Progenitor cell of endocrine pancreas (in vitro differentiated cells): ENCODE results near the gene ORM2. TPM values are rescaled to one million over a fixed set of nuclear protein-coding genes. Genes with fewer than 3 reads are reported as not detected.

Experiments used
- DNase-seq: peaks from one replicate; pipeline ENCODE4 v3.0.0; 2021; ENCODE audit warnings: low spot score; ENCODE audit not compliant: unreplicated experiment
- H3K27ac Mint-ChIP-seq: 2 replicates; pipeline ENCODE4 v1.8.0; 2021; ENCODE audit warnings: mild to moderate bottlenecking, moderate library complexity, mixed read lengths
- H3K27me3 Mint-ChIP-seq: 2 replicates; pipeline ENCODE4 v1.8.0; 2021; ENCODE audit warnings: mixed read lengths
- H3K36me3 Mint-ChIP-seq: 2 replicates; pipeline ENCODE4 v1.8.0; 2022; ENCODE audit warnings: mixed read lengths; ENCODE audit not compliant: insufficient read depth
- H3K4me1 Mint-ChIP-seq: 2 replicates; pipeline ENCODE4 v1.8.0; 2021; ENCODE audit warnings: low read depth, mixed read lengths
- H3K4me3 Mint-ChIP-seq: 2 replicates; pipeline ENCODE4 v1.8.0; 2021; ENCODE audit warnings: low read depth, mild to moderate bottlenecking, moderate library complexity, mixed read lengths
- H3K9me3 Mint-ChIP-seq: 2 replicates; pipeline ENCODE4 v1.8.0; 2021; ENCODE audit warnings: low read depth, mixed read lengths
- total RNA-seq: library from RNA; stranded (reverse); gene quantifications from 2 replicates; pipeline ENCODE4 v1.2.1, GENCODE V29; 2021
- TF ChIP-seq, protein P1 (sequence below): fragments of 200-600 bp; sonication (generic); IDR thresholded peaks from one replicate; pipeline ENCODE4 v1.5.0; 2021; ENCODE audit warnings: antibody characterized with exemption, mild to moderate bottlenecking; ENCODE audit not compliant: unreplicated experiment

Gene ORM2
- total RNA-seq, 1 donor from 2014 or later: 5.4 TPM

DNA sequence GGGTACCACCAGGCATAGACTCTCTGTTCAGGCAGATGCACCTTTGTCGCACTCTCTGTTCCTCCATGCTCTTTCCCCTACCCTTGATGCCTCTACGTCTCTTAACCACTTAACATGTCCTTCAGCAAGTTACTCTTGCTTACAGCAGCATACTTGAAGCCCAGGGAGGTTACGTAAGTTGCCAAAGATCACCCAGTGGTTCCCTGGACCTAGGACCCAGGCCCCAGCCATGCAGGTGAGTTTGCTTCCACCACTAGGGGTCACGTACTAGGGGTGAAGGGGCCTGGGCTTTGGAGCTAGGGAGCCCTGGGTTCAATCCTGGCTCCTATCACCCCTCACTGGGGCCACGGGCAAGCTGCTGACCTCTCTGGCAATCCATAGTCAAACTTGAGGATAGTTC is 49.2 kb downstream of the ORM2 start:
- no peak overlapping the region for H3K4me3 Mint-ChIP-seq
- no peak for DNase-seq
- peaks cover 7% of the 10 kb centered on the region for H3K36me3 Mint-ChIP-seq
- TF ChIP-seq, protein P1, sequence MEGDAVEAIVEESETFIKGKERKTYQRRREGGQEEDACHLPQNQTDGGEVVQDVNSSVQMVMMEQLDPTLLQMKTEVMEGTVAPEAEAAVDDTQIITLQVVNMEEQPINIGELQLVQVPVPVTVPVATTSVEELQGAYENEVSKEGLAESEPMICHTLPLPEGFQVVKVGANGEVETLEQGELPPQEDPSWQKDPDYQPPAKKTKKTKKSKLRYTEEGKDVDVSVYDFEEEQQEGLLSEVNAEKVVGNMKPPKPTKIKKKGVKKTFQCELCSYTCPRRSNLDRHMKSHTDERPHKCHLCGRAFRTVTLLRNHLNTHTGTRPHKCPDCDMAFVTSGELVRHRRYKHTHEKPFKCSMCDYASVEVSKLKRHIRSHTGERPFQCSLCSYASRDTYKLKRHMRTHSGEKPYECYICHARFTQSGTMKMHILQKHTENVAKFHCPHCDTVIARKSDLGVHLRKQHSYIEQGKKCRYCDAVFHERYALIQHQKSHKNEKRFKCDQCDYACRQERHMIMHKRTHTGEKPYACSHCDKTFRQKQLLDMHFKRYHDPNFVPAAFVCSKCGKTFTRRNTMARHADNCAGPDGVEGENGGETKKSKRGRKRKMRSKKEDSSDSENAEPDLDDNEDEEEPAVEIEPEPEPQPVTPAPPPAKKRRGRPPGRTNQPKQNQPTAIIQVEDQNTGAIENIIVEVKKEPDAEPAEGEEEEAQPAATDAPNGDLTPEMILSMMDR: no peak
- H3K4me1 Mint-ChIP-seq: no peaks in the 10 kb centered on the region
- no peaks in the 10 kb centered on the region for H3K9me3 Mint-ChIP-seq
- no peak overlapping the region for H3K27ac Mint-ChIP-seq
- H3K27me3 Mint-ChIP-seq: no peaks in the 10 kb centered on the region

Other genes with a start within 250 kb of the ORM2 start
- gene KIF12, start 230.6 kb upstream of the ORM2 start, total RNA-seq: 166 and 176 TPM in 2 replicates
- gene COL27A1, start 174.3 kb upstream of the ORM2 start, total RNA-seq: 162 and 178 TPM in 2 replicates
- gene ORM1, start 6.8 kb upstream of the ORM2 start, total RNA-seq: 9.3 and 10.8 TPM in 2 replicates
- 19.3 and 24.6 TPM in 2 replicates for gene AKNA, start 58.1 kb downstream of the ORM2 start, total RNA-seq
- 11.2 and 11.9 TPM in 2 replicates for gene WHRN, start 175.6 kb downstream of the ORM2 start, total RNA-seq